Cerebellar nuclear complex (tissue), 1 donor: Measurements from ENCODE around the gene DOK3.
"Not testable (repeated sequence)": the region's sequence is repeated elsewhere in the genome, so short reads cannot be mapped to it uniquely, and the experiment has no call there.

Experiments used
- DNase-seq, 2 experiments: peaks; one replicate each; lab custom pipeline; 2025; lab: John Stamatoyannopoulos, UW

The DOK3 gene

GRCh38 chr5:177534433-177534832 is 24.8 kb upstream of the DOK3 start:
- DNase-seq = not testable (repeated sequence)

- DNase-seq = no peak
Observed at GRCh38 chr5:177531209-177531940, 21.7 kb upstream of the DOK3 start.

GRCh38 chr5:177530638-177531037 is 21.0 kb upstream of the DOK3 start:
- no peak for DNase-seq

GRCh38 chr5:177529247-177530203 is 19.9 kb upstream of the DOK3 start:
- DNase-seq = no peak

GRCh38 chr5:177528631-177529030 is 19.0 kb upstream of the DOK3 start:
- DNase-seq = no peak

- DNase-seq = no peak
Observed at GRCh38 chr5:177527595-177527994, 18.0 kb upstream of the DOK3 start.

GRCh38 chr5:177526791-177527190 is 17.2 kb upstream of the DOK3 start:
- DNase-seq = no peak

GRCh38 chr5:177526191-177526590 is 16.6 kb upstream of the DOK3 start:
- DNase-seq = no peak

- no peak for DNase-seq
Observed at GRCh38 chr5:177524941-177525655, 15.5 kb upstream of the DOK3 start.

GRCh38 chr5:177524539-177524900 is 14.9 kb upstream of the DOK3 start:
- DNase-seq = no peak

GRCh38 chr5:177523711-177524538 is 14.3 kb upstream of the DOK3 start:
- no peak for DNase-seq

GRCh38 chr5:177520916-177521513 is 11.4 kb upstream of the DOK3 start:
- no peak for DNase-seq

GRCh38 chr5:177520271-177520670 is 10.6 kb upstream of the DOK3 start:
- no peak for DNase-seq

- no peak for DNase-seq
Observed at GRCh38 chr5:177519463-177520235, 10.0 kb upstream of the DOK3 start.

GRCh38 chr5:177516601-177517568 is 7.3 kb upstream of the DOK3 start, which contains the start of gene DDX41:
DDX41 (minus strand) TSS chr5:177516961; CDS start chr5:177516945, 16 bp downstream.
- DNase-seq = peak; percentile 91 to 96

GRCh38 chr5:177515580-177515979 is 6.0 kb upstream of the DOK3 start:
- DNase-seq = no peak

- DNase-seq = no peak
Observed at GRCh38 chr5:177514541-177514940, 4.9 kb upstream of the DOK3 start.

- no peak for DNase-seq
Observed at GRCh38 chr5:177513500-177513899, 3.9 kb upstream of the DOK3 start.
